GM20000 (cell line): ENCODE data around the gene PHLPP1.
"Not testable (repeated sequence)": the region's sequence is repeated elsewhere in the genome, so short reads cannot be mapped to it uniquely, and the experiment has no call there.

Source experiments
- DNase-seq: peaks from one replicate; pipeline ENCODE4 v3.0.0; 2012; ENCODE audit warnings: low spot score
- CTCF ChIP-seq: IDR thresholded peaks from 2 replicates; pipeline ENCODE4 v1.5.1; 2012; ENCODE audit warnings: mild to moderate bottlenecking, control low read depth; ENCODE audit errors: extremely low read depth, missing control alignments

The PHLPP1 gene

GRCh38 chr18:62688743-62689317, 26.5 kb upstream of the PHLPP1 start:
- DNase-seq, result no peak
- TF ChIP-seq CTCF, result no peak

GRCh38 chr18:62690236-62690815, 25.0 kb upstream of the PHLPP1 start:
- DNase-seq, result no peak
- no peak for TF ChIP-seq CTCF

GRCh38 chr18:62693659-62694058, 21.7 kb upstream of the PHLPP1 start:
- TF ChIP-seq CTCF, result no peak
- no peak for DNase-seq

DNA sequence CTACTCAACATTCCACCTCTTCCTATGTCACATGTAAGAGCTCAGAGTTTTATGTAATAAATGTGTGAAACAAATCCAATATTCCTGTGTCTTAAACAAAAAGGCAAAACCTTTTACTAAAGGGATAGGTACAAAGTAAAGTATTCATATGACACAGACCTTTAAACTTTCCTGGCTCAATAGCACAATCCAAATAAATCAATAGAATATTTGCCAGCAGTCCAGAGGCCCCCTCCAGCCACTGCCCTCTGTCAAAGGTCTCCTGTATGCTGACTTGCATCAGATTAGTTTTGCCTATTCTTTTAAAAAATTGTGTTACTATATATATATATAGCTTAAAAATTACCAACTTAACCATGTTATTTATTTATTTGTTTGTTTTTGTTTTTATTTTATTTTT, 17.7 kb upstream of the PHLPP1 start:
- no peak for TF ChIP-seq CTCF
- no peak for DNase-seq

- peak; percentile 14 for DNase-seq
Measured at GRCh38 chr18:62702259-62702658, 13.1 kb upstream of the PHLPP1 start.

DNA sequence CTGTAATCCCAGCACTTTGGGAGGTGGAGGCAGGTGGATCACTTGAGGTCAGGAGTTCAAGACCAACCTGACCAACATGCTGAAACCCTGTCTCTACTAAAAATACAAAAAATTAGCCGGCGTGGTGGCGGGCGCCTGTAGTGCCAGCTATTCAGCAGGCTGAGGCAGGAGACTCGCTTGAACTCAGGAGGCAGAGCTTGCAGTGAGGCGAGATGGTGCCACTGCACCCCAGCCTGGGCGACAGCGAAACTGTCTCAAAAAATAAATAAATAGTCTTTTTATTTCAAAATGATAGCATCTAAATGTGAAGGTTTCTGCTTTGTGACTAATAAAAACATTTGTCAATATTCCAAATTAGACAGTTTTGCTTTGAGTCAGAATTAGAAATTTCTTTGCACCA, 8.5 kb upstream of the PHLPP1 start:
- not testable (repeated sequence) for DNase-seq

More at GRCh38 chr18:62702259-62702658, 13.1 kb upstream of the PHLPP1 start:
- no peak for TF ChIP-seq CTCF

DNA sequence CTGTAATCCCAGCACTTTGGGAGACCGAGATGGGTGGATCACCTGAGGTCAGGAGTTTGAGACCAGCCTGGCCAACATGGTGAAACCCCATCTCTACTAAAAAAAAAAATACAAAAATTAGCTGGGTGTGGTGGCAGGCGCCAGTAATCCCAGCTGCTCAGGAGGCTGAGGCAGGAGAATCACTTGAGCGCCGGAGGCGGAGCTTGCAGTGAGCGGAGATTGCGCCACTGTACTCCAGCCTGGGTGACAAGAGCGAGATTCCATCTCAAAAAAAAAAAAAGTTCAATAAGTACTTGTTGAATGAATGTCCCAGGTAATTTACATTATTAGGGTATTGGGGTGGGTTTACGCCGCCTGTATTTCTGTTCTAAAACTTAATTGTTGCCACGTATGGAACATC, 5.4 kb upstream of the PHLPP1 start:
- not testable (repeated sequence) for DNase-seq

DNA sequence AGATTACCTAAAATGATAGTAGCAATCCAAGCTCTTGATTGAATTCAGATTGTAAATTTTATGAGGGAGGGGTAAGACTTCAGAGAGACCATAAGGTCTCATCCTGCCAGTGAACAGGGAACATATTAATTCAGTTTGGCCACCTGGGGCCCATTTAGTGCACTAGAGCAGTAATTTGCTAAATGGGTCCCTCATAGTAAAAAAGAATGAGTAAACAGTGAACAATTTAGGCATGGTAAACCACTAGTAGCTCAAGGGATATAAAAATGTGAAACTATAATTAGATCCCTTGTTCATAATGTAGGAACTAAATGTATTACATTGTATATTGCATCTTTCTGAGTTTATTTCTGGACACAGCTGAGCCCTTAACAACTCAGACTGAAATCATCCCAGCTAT, 4.9 kb upstream of the PHLPP1 start:
- no peak for DNase-seq
- TF ChIP-seq CTCF, result no peak

DNA sequence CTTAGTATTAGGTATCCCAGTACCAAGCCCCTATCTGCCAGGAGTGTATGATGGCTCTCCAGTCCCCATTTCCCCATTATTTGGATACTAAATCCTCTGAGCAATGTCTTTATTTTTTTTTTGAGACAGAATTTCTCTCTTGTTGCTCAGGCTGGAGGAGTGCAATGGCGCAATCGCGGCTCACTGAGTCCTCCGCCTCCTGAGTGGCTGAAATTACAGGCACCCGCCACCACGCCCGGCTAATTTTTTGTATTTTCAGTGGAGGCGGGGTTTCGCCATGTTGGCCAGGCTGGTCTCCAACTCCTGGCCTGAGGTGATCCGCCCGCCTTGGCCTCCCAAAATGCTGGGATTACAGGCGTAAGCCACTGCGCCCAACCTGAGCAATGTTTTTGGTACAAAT, 3.6 kb upstream of the PHLPP1 start:
- TF ChIP-seq CTCF, result no peak
- no peak for DNase-seq
